ENCODE data around the gene JUND.

DNA sequence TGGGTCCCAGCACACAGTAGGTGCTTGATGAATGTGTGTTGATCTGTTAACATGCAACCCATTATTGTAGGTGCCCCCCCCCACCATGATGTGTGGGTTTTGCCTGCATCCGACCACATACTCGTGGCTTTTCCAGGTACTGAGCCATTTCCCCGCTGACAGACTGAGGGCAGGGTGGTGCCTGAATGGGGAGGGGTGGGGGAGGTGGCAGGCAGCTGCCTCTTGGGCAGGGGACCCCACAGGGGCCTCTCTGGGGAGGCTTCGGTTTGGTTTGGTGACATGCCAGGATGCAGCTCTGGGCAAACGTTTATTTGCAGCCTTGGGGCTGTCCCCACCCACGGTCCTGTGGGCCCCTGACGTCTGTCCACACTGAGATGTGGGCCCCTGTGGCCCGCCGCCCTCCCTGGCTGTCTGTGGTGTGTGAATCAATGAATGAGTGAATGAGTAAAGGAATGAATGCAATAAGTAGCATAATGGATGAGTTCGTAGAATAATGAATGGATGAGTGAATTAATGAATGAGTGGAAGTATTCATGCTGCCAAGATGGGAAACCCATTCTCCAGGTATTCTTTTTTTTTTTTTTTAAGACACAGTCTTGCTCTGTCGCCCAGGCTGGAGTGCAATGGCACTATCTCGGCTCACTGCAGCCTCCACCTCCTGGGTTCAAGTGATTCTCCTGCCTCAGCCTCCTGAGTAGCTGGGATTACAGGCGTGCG lies 9.0 kb upstream of the JUND start:
- TF ChIP-seq, protein P1, sequence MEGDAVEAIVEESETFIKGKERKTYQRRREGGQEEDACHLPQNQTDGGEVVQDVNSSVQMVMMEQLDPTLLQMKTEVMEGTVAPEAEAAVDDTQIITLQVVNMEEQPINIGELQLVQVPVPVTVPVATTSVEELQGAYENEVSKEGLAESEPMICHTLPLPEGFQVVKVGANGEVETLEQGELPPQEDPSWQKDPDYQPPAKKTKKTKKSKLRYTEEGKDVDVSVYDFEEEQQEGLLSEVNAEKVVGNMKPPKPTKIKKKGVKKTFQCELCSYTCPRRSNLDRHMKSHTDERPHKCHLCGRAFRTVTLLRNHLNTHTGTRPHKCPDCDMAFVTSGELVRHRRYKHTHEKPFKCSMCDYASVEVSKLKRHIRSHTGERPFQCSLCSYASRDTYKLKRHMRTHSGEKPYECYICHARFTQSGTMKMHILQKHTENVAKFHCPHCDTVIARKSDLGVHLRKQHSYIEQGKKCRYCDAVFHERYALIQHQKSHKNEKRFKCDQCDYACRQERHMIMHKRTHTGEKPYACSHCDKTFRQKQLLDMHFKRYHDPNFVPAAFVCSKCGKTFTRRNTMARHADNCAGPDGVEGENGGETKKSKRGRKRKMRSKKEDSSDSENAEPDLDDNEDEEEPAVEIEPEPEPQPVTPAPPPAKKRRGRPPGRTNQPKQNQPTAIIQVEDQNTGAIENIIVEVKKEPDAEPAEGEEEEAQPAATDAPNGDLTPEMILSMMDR (IDR thresholded peaks at IDR 0.05), result no peak
- TF ChIP-seq POLR2A (IDR thresholded peaks at IDR 0.05), result no peak
